ENCODE measurements around the gene NUP42. TPM values are rescaled to one million over a fixed set of nuclear protein-coding genes. Genes with fewer than 3 reads are reported as not detected.

Gene NUP42
- total RNA-seq, 1 experiment from 2014 or later: 38.6 TPM

- no peaks in the 10 kb centered on the region for H3K36me3 Mint-ChIP-seq (ENCODE audit: insufficient read depth, unreplicated experiment)
- peaks cover 9% of the 10 kb centered on the region for H3K4me1 ChIP-seq
- H3K9me3 ChIP-seq: no peaks in the 10 kb centered on the region
- POLR2A ChIA-PET: no interaction called here
- TF ChIP-seq CTCF (IDR thresholded peaks at IDR 0.05; ENCODE audit: insufficient read depth in 1 of 2, low read depth in 1 of 2, low read length in 1 of 2, severe bottlenecking in 1 of 2, unreplicated experiment in 1 of 2): no peak
- DNase-seq: no peak
- H3K27me3 ChIP-seq (replicated peaks; ENCODE audit: control insufficient read depth, insufficient read depth, low read length): no peaks in the 10 kb centered on the region
- no peak overlapping the region for H3K27ac Mint-ChIP-seq (ENCODE audit: unreplicated experiment)
- intact Hi-C loops (cut with micrococcal nuclease; ENCODE audit: unreplicated experiment): no loop called here
- H3K36me3 ChIP-seq (ENCODE audit: control insufficient read depth, insufficient read depth, low read length): no peaks in the 10 kb centered on the region
- H3K4me3 ChIP-seq (ENCODE audit: low read depth, low read length): no peak overlapping the region
- no peaks in the 10 kb centered on the region for H3K27me3 Mint-ChIP-seq (ENCODE audit: insufficient read depth, unreplicated experiment)
- no TSS peak for BruUV-seq (replicated peaks)
- CTCF ChIA-PET: no interaction called here
- H3K9me3 Mint-ChIP-seq (ENCODE audit: unreplicated experiment): no peaks in the 10 kb centered on the region
- peaks cover 8% of the 10 kb centered on the region for H3K4me1 Mint-ChIP-seq (ENCODE audit: low read depth, unreplicated experiment)
- no peak overlapping the region for H3K4me3 Mint-ChIP-seq (ENCODE audit: unreplicated experiment)
Measured at GRCh38 chr7:23207884-23208283, 26.0 kb downstream of the NUP42 start.

- no peak overlapping the region for H3K27ac Mint-ChIP-seq (ENCODE audit: unreplicated experiment)
- DNase-seq: no peak
- intact Hi-C loops (cut with micrococcal nuclease; ENCODE audit: unreplicated experiment): no loop called here
- Histone ChIP-seq H3K27me3 (replicated peaks; ENCODE audit: control insufficient read depth, insufficient read depth, low read length) (no peaks in the 10 kb centered on the region), H3K9me3 (no peaks in the 10 kb centered on the region), H3K36me3 (ENCODE audit: control insufficient read depth, insufficient read depth, low read length) (no peaks in the 10 kb centered on the region), H3K4me3 (ENCODE audit: low read depth, low read length) (no peak overlapping the region), H3K4me1 (peaks cover 9% of the 10 kb centered on the region)
- no TSS peak for BruUV-seq (replicated peaks)
- H3K36me3 Mint-ChIP-seq (ENCODE audit: insufficient read depth, unreplicated experiment): no peaks in the 10 kb centered on the region
- TF ChIP-seq CTCF (IDR thresholded peaks at IDR 0.05; ENCODE audit: insufficient read depth in 1 of 2, low read depth in 1 of 2, low read length in 1 of 2, severe bottlenecking in 1 of 2, unreplicated experiment in 1 of 2): no peak
- H3K27me3 Mint-ChIP-seq (ENCODE audit: insufficient read depth, unreplicated experiment): no peaks in the 10 kb centered on the region
- ChIA-PET POLR2A (no interaction called here), CTCF (no interaction called here)
- H3K9me3 Mint-ChIP-seq (ENCODE audit: unreplicated experiment): no peaks in the 10 kb centered on the region
- no peak overlapping the region for H3K4me3 Mint-ChIP-seq (ENCODE audit: unreplicated experiment)
- H3K4me1 Mint-ChIP-seq (ENCODE audit: low read depth, unreplicated experiment): peaks cover 8% of the 10 kb centered on the region
Measured at GRCh38 chr7:23208316-23208715, 26.5 kb downstream of the NUP42 start.

GRCh38 chr7:23210506-23210905 lies 28.7 kb downstream of the NUP42 start:
- intact Hi-C loops (cut with micrococcal nuclease; ENCODE audit: unreplicated experiment): no loop called here
- Mint-ChIP-seq H3K36me3 (ENCODE audit: insufficient read depth, unreplicated experiment) (no peaks in the 10 kb centered on the region), H3K27me3 (ENCODE audit: insufficient read depth, unreplicated experiment) (no peaks in the 10 kb centered on the region), H3K27ac (ENCODE audit: unreplicated experiment) (no peak overlapping the region), H3K4me3 (ENCODE audit: unreplicated experiment) (no peak overlapping the region), H3K4me1 (ENCODE audit: low read depth, unreplicated experiment) (peaks cover 8% of the 10 kb centered on the region), H3K9me3 (ENCODE audit: unreplicated experiment) (no peaks in the 10 kb centered on the region)
- Histone ChIP-seq H3K9me3 (no peaks in the 10 kb centered on the region), H3K4me3 (ENCODE audit: low read depth, low read length) (no peak overlapping the region), H3K36me3 (ENCODE audit: control insufficient read depth, insufficient read depth, low read length) (no peaks in the 10 kb centered on the region), H3K27me3 (replicated peaks; ENCODE audit: control insufficient read depth, insufficient read depth, low read length) (no peaks in the 10 kb centered on the region), H3K4me1 (peaks cover 9% of the 10 kb centered on the region)
- DNase-seq: no peak
- ChIA-PET CTCF (no interaction called here), POLR2A (no interaction called here)
- no TSS peak for BruUV-seq (replicated peaks)
- no peak for TF ChIP-seq CTCF (IDR thresholded peaks at IDR 0.05; ENCODE audit: insufficient read depth in 1 of 2, low read depth in 1 of 2, low read length in 1 of 2, severe bottlenecking in 1 of 2, unreplicated experiment in 1 of 2)
